Keratinocyte (primary cell): ENCODE measurements around the gene CIP2A. TPM values are rescaled to one million over a fixed set of nuclear protein-coding genes. Genes with fewer than 3 reads are reported as not detected.

Experiments used
- DNase-seq: peaks from one replicate; pipeline ENCODE4 v3.0.0-alpha.2; 2011; ENCODE audit warnings: low read depth, missing footprints, low spot score
- FAIRE-seq: peaks from 2 replicates; lab custom pipeline; 2011; peaks lifted over from hg19 to GRCh38; lab: Jason Lieb, UNC
- H2AFZ ChIP-seq: 2 replicates; pipeline ENCODE4 v1.6.0; 2012; ENCODE audit warnings: low read length, control low read depth, inconsistent platforms; ENCODE audit not compliant: control insufficient read depth
- H3K27ac ChIP-seq: 2 replicates; pipeline ENCODE4 v1.5.1; 2011; ENCODE audit warnings: low read length; ENCODE audit not compliant: control insufficient read depth, insufficient read depth
- H3K27me3 ChIP-seq: 3 replicates; pipeline ENCODE4 v1.6.0; 2011; ENCODE audit warnings: low read length; ENCODE audit not compliant: control insufficient read depth, insufficient read depth; ENCODE audit errors: extremely low read depth
- H3K36me3 ChIP-seq, 2 experiments: 2 replicates in 1 of 2; 3 replicates in 1 of 2; pipeline ENCODE4 v1.5.1; 2011; ENCODE audit warnings: low read length in 2 of 2, mild to moderate bottlenecking in 1 of 2; ENCODE audit not compliant: control insufficient read depth in 2 of 2, insufficient read depth in 2 of 2; ENCODE audit errors: extremely low read depth in 1 of 2
- H3K4me1 ChIP-seq: 3 replicates; pipeline ENCODE4 v1.5.1; 2011; ENCODE audit warnings: low read length; ENCODE audit not compliant: control insufficient read depth, insufficient read depth; ENCODE audit errors: extremely low read depth
- H3K4me2 ChIP-seq: 3 replicates; pipeline ENCODE4 v1.6.0; 2011; ENCODE audit warnings: low read depth, low read length; ENCODE audit not compliant: control insufficient read depth, insufficient read depth; ENCODE audit errors: extremely low read depth
- H3K4me3 ChIP-seq, 3 experiments: fragments of 200-600 bp in 1 of 3; sonication (generic) in 1 of 3; 2 replicates in 2 of 3; 3 replicates in 1 of 3; pipeline ENCODE4 v1.5.1; 2011 to 2016; ENCODE audit warnings: low read length in 3 of 3, mild to moderate bottlenecking in 3 of 3, control low read depth in 2 of 3, inconsistent platforms in 1 of 3, low read depth in 1 of 3, mixed read lengths in 1 of 3, mixed run types in 1 of 3, moderate library complexity in 1 of 3; ENCODE audit not compliant: control insufficient read depth in 2 of 3, insufficient read depth in 2 of 3; ENCODE audit errors: extremely low read depth in 1 of 3
- H3K79me2 ChIP-seq: 2 replicates; pipeline ENCODE4 v1.6.0; 2012; ENCODE audit warnings: low read length; ENCODE audit not compliant: control insufficient read depth, insufficient read depth
- H3K9ac ChIP-seq: 3 replicates; pipeline ENCODE4 v1.6.0; 2011; ENCODE audit warnings: low read length; ENCODE audit not compliant: control insufficient read depth, insufficient read depth; ENCODE audit errors: extremely low read depth
- H3K9me1 ChIP-seq: 3 replicates; pipeline ENCODE4 v1.6.0; 2011; ENCODE audit warnings: low read length; ENCODE audit not compliant: control insufficient read depth, insufficient read depth; ENCODE audit errors: extremely low read depth
- H3K9me3 ChIP-seq: 2 replicates; pipeline ENCODE4 v1.5.1; 2012; ENCODE audit warnings: low read depth, low read length; ENCODE audit not compliant: control insufficient read depth
- H4K20me1 ChIP-seq: 3 replicates; pipeline ENCODE4 v1.6.0; 2011; ENCODE audit warnings: low read length; ENCODE audit not compliant: control insufficient read depth, insufficient read depth; ENCODE audit errors: extremely low read depth
- EZH2 ChIP-seq: IDR thresholded peaks from one replicate; pipeline ENCODE4 v1.6.1; 2012; ENCODE audit warnings: inconsistent platforms, mild to moderate bottlenecking, low read length, moderate library complexity
- dilution Hi-C: fragments of 300-500 bp; cut with MboI; formaldehyde crosslinking; loops from one replicate; pipeline ENCODE4 v1.7.0; 2020; ENCODE audit warnings: low sequenced_read_pairs; ENCODE audit not compliant: extremely low pct_ligation_motif_present
- polyA plus RNA-seq, 5 experiments: library from polyadenylated mRNA; depleted of rRNA in 3 of 5; stranded (reverse) in 3 of 5; stranded (forward) in 1 of 5; unstranded in 1 of 5; fragments of >200 nt; gene quantifications; 1 replicate in 1 of 5; 2 replicates in 3 of 5; 3 replicates in 1 of 5; pipeline versions ENCODE4 v1.2.1 to v1.2.3, GENCODE V29; 2011 to 2012; ENCODE audit warnings: missing spikeins in 2 of 5, low read depth in 1 of 5, low replicate concordance in 1 of 5
- TF ChIP-seq, protein P1 (sequence below), 3 experiments: IDR thresholded peaks in 1 of 3; conservative IDR thresholded peaks in 1 of 3; optimal IDR thresholded peaks in 1 of 3; 2 replicates in 2 of 3; 3 replicates in 1 of 3; pipeline versions ENCODE3 to v1.5.1; 2011; ENCODE audit warnings: low read length in 3 of 3, mild to moderate bottlenecking in 3 of 3, moderate library complexity in 2 of 3, control low read depth in 1 of 3, inconsistent platforms in 1 of 3; ENCODE audit not compliant: insufficient read depth in 2 of 3; ENCODE audit errors: extremely low read depth in 1 of 3

CIP2A gene
- polyA plus RNA-seq, 1 donor (not counting 4 experiments of a cell fraction or from before 2014, with no cell fraction given) = 9.9 TPM

DNA sequence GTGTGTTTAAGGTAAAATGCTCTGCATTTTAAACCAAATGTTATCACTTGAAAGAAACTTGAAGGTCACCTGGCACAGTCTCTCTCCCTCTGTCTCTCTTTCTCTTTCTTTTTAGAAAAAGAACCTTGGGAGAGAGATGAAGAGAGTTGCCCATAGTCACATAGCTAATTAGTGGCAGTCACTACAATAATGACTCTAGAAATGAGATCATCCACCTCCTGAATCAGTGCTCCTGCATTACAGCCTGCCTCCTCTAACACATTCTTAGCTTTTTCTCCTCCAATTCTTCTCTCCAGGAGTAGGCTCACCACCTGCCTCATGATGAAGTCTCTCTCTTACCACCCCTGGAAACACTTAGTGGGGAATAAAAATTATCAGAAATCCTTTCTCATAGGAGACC, 81.3 kb downstream of the CIP2A start:
- Histone ChIP-seq H3K4me1 (no peaks in the 10 kb centered on the region), H3K4me3 (no peak overlapping the region), H3K9me3 (no peaks in the 10 kb centered on the region), H2AFZ (no peak overlapping the region), H4K20me1 (no peaks in the 10 kb centered on the region), H3K27ac (no peak overlapping the region), H3K9ac (no peak overlapping the region), H3K4me2 (no peak overlapping the region), H3K36me3 (no peaks in the 10 kb centered on the region), H3K9me1 (no peaks in the 10 kb centered on the region), H3K79me2 (no peaks in the 10 kb centered on the region), H3K27me3 (no peaks in the 10 kb centered on the region)
- TF ChIP-seq EZH2 = no peak
- TF ChIP-seq, protein P1, sequence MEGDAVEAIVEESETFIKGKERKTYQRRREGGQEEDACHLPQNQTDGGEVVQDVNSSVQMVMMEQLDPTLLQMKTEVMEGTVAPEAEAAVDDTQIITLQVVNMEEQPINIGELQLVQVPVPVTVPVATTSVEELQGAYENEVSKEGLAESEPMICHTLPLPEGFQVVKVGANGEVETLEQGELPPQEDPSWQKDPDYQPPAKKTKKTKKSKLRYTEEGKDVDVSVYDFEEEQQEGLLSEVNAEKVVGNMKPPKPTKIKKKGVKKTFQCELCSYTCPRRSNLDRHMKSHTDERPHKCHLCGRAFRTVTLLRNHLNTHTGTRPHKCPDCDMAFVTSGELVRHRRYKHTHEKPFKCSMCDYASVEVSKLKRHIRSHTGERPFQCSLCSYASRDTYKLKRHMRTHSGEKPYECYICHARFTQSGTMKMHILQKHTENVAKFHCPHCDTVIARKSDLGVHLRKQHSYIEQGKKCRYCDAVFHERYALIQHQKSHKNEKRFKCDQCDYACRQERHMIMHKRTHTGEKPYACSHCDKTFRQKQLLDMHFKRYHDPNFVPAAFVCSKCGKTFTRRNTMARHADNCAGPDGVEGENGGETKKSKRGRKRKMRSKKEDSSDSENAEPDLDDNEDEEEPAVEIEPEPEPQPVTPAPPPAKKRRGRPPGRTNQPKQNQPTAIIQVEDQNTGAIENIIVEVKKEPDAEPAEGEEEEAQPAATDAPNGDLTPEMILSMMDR (optimal IDR thresholded peaks at IDR 0.05 in 1 of 3, IDR thresholded peaks at IDR 0.05 in 1 of 3, conservative IDR thresholded peaks at IDR 0.05 in 1 of 3; ENCODE audit: extremely low read depth in 1 of 3, insufficient read depth in 2 of 3, low read length in 3 of 3) = no peak
- no peak for FAIRE-seq
- dilution Hi-C loops = no loop called here
- no peak for DNase-seq

DNA sequence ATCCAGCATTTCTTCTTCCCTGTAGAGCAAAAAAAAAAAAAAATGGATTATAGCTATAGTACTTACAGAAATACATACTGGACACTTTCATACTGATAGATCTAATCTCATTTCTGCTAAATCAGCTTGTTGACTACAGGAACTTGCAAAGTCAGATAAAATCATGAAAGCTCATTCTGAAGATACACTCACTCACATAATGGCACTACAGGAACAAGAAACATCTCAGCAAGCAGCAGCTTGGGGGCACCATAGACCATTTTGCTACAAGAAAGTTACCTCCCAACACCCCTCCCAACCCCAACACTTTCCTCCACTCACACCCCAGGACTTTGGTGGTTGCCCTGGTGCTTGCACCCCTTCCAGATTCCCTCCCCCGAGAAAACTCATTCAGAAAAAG, 83.4 kb downstream of the CIP2A start:
- no peaks in the 10 kb centered on the region for H3K79me2 ChIP-seq
- no peaks in the 10 kb centered on the region for H3K9me1 ChIP-seq
- TF ChIP-seq, protein P1 (optimal IDR thresholded peaks at IDR 0.05 in 1 of 3, IDR thresholded peaks at IDR 0.05 in 1 of 3, conservative IDR thresholded peaks at IDR 0.05 in 1 of 3; ENCODE audit: extremely low read depth in 1 of 3, insufficient read depth in 2 of 3, low read length in 3 of 3) = no peak
- no peak for TF ChIP-seq EZH2
- dilution Hi-C loops = no loop called here
- H2AFZ ChIP-seq = no peak overlapping the region
- DNase-seq (no peak), FAIRE-seq (no peak)
- no peaks in the 10 kb centered on the region for H3K27me3 ChIP-seq
- H3K4me2 ChIP-seq = no peak overlapping the region
- no peak overlapping the region for H3K27ac ChIP-seq
- H3K4me1 ChIP-seq = no peaks in the 10 kb centered on the region
- H4K20me1 ChIP-seq = no peaks in the 10 kb centered on the region
- no peaks in the 10 kb centered on the region for H3K9me3 ChIP-seq
- H3K36me3 ChIP-seq = no peaks in the 10 kb centered on the region
- no peak overlapping the region for H3K4me3 ChIP-seq
- H3K9ac ChIP-seq = no peak overlapping the region
